ENCODE results near the gene FGF14.

Gene FGF14

DNA sequence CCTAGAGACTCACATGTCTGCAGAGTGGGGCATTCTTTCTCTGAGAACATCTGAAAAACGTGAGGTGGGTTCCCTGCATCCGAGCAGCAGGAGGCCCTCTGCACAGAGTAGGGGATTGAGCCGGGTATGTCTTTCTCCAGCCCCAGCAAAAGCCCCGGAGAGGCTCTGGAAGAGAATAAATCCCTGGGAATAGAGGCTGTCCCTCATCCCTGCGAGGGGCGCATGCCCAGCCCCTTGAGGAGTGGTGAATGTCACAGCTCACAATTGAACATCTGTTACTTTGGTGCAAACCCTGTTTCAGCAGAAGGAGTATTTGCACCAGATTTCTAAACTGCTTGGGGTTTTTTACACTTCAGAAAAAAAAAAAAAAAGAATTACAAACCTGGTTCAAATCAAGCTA is 164.6 kb downstream of the FGF14 start:
- DNase-seq, result peak; percentile 42

DNA sequence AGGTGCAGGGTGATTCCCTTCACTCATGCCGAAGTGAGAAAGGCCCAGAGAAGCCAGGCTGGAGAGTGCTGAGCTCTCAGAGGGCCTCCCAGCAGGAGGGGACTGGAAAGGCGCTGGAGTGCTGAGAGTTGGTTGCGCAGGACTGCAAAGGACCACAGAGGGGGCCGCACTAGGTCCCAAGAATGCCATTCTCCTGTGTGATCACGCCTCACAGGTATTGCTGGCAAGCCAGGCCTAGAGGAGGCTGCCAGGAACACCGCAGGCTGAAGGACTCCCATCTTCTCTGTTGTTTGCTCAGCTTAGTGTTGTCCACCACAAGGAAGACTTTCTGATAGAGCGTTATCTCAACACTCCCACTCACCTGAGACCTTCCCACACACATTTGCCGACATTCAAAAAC is 165.0 kb downstream of the FGF14 start:
- no peak for DNase-seq

DNA sequence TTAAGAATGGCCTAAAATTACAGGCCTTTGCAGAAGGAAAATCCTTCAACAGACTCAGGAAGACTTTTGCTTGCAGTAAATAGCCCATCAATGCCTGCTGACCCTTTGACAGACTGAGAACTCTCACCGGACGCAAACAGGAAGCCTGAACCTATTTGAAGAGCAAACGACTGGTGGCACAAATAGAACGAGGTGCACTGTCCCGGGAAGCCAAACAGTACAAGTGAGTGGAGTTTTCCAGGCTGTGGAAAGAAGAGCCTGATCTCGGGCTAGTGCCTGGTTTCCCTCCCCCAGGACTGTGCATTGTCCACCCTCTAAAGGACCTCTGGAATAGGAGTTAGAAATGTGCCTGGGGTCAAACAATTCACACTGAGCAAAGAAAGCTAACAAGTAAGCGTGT is 165.5 kb downstream of the FGF14 start:
- no peak for DNase-seq

DNA sequence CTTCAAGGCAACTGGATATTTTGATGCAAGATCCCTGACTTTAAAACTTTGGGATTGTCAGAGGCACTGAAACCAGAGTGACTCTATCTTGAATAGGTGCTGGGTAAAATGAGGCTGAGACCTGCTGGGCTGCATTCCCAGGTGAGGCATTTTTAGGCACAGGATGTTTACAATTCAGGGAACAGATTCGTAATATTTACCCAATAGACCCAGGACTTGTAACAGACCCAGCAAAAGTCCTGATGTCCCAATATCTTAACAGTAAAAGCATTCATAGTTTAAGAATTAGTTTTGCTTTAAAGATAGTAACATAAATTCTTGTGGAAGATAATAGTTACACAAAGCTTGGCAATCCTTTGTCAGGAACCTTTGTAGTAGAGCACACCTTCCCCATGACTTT is 166.2 kb downstream of the FGF14 start:
- DNase-seq, result no peak

- DNase-seq, result no peak
These were observed 167.2 kb downstream of the FGF14 start for GRCh38 chr13:102234618-102235017.

- DNase-seq, result no peak
These were observed 168.2 kb downstream of the FGF14 start for GRCh38 chr13:102233566-102234208.

DNA sequence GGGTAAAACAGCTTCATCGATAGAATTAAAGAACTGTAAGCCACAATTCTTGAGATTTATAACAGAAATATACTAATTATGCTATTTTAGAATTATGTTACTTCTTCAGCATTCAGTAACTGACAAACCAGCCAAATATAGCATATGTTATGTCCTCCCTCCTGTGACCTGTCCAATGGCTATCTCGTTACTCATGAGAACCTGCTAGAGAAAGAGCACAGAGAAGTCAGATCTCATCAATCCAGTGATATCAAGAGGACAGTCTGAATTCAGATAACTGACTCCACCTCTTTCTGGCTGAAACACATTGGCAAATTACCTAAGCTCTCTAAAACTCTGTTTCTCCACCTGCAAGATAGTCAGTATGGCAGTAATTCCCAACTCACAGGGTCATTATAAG is 170.4 kb downstream of the FGF14 start:
- no peak for DNase-seq

GRCh38 chr13:102227741-102228140 is 174.1 kb downstream of the FGF14 start:
- DNase-seq, result peak; percentile 45

GRCh38 chr13:102226591-102226990 is 175.3 kb downstream of the FGF14 start:
- no peak for DNase-seq

DNA sequence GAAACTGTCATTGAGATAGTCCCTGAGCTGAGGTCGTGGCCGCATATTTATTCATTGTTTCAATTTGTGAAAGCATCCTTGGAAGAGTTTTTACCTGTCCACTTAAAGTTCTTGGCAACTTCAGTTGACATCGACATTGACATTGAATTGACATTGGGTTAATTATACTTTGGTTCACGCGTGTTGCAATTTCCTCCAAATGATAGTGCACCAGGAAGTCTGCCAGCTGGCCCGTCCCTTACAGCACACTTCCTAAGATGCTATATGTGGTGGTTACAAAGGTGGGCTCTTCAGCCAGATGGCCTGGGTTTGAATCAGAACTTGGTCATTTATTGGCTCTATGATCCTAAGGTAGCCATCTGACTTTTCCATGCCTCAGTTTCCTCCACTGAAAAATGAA is 176.0 kb downstream of the FGF14 start:
- DNase-seq, result no peak

GRCh38 chr13:102220681-102221228 is 181.1 kb downstream of the FGF14 start:
- DNase-seq, result no peak

- DNase-seq, result no peak
These were observed 186.9 kb downstream of the FGF14 start for GRCh38 chr13:102214956-102215355.

DNA sequence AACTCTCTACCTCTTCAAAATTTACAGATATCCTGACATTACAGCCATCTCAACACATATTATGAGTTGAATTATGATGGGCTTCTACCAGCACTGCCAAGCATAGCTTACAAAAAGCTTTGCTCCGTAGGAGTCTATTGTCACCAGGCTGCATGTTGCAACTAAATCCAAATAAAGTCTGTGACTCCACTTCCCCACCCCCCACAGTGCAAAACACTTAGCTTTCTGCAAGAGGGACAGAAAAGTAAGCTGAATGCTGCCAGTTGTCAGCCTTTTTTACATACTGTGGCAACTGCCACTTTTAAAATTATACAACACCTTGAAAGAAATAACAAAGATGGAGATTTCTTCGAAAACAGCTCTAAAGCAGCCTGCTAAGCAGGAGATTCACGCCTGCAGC is 189.1 kb downstream of the FGF14 start:
- no peak for DNase-seq

GRCh38 chr13:102208347-102208746 is 193.5 kb downstream of the FGF14 start:
- DNase-seq, result no peak

DNA sequence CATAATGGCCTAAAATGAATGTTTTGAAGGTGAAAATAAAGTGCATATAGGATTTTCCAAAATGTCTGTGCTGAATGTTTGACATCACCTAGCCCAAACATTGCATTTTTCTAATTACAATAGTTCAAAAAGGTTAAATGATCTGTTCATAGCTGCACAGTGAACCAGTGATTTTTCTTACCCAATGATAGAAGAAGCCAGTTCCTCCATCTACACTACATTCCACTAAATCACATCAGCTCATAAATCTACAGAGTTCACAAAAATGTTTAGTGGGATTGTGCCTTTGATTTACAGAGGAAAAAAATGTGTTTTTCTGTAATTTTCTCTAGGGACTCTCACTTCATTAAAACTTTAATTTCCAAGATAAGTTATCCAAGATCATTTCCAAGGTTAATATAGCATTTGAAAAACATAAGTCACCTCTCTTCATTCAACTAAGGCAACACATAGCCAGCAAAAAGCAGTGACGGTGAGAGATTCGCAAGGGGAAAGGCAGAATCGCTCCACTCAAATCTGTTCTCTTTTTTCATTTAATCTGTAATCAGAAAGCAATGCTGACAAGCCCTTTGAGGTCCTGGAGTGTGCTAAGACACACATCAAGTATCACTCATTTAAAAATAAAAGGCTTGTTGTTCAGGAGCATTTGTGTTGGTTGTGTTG is 194.0 kb downstream of the FGF14 start:
- no peak for DNase-seq

- DNase-seq, result no peak
These were observed 198.1 kb downstream of the FGF14 start for GRCh38 chr13:102203718-102204117.

GRCh38 chr13:102198418-102199311 is 203.2 kb downstream of the FGF14 start:
- no peak for DNase-seq

DNA sequence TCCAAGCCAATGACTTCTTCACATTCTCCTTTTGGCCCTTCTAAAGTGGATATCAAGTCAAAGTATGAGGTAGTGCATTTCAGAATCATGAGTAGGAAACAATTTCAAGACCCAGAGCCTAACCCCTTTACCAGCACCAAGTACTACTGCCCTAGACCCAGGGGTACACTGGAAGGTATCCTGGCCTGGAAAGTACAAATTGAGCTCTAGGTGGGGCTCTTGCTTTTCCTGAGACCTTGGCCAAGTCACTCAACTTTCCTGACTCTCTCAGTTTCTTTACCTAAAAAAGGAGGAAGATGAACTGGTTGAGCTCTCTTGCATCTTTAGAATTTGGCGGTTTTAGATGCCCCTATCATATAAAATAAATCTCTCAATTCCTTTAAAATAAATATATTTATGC is 204.7 kb downstream of the FGF14 start:
- peak; percentile 32 for DNase-seq

DNA sequence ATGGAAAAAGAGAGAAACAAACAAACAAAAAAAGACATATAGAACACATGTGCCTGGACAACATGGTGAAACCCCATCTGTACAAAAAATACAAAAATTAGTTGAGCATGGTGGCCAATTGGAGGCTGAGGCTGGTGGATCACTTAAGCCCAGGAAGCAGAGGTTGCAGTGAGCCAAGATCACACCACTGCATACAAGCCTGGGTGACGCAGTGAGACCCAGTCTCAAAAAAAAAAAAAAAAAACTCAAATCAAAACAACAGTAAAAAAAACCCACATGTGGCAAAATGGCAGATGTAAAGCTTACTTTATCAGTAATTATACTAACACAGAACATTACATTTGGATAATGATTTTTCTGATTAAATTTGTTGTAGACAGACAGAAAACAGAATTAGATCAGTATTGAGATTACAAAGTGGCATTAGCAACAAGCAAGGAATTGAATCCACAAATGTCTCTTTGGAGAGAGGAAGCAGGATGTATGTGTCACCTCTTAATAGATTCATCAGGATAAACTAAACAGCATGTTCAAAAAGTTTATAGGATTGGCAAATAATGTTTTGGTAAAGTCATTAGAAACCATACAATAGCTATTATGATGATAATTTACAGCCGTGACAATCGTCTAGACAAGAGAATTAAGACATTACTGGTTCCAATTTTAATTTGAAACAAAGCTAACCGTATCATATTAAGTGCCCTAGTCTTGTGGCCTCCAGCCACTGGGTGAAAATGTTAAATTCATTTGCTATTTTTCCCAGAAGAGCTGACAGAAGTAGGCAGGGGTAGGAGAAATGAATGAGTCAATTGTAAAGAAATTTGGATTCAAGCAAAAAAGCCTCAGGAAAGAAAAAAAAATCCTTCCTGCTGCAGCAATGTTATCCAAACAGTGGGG is 206.0 kb downstream of the FGF14 start:
- DNase-seq, result no peak

DNA sequence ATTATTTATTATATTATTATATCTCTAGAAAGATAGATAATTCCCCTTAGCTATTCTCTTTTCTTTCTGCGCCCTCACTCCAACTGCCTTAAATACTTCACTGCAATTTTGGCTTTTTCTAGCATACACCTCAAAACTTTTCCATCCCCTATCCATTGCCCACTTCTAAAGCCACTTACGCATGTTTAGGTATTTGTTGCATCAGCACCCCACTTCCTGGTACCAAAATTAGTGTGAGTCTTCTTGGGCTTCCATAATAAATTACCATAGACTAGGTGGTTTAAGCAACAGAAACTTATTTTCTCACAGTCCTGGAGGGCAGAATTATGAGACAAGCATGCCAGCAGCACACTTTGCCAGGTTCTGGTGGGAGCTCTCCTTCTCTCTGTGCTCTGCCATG is 209.0 kb downstream of the FGF14 start:
- DNase-seq, result no peak

- DNase-seq, result no peak
These were observed 209.8 kb downstream of the FGF14 start for GRCh38 chr13:102191951-102192502.

- no peak for DNase-seq
These were observed 210.9 kb downstream of the FGF14 start for GRCh38 chr13:102190930-102191329.
